Measurements from ENCODE around the gene TTC7B. TPM values are rescaled to one million over a fixed set of nuclear protein-coding genes. Genes with fewer than 3 reads are reported as not detected.

Gene TTC7B
- total and polyA plus RNA-seq, 2 of the 8 experiments (the other 6 are each of a cell fraction or from before 2014, with no cell fraction given): 23.7 to 34.0 TPM

- Histone ChIP-seq H3K27ac (ENCODE audit: low read depth, low read length) (no peak overlapping the region), H2AK5ac (ENCODE audit: low read depth, low read length) (no peak overlapping the region), H3K4me3 (ENCODE audit: extremely low read depth in 1 of 4, insufficient read depth in 2 of 4, low read depth in 3 of 4, low read length in 4 of 4) (no peak overlapping the region), H2BK20ac (ENCODE audit: low read length) (no peak overlapping the region), H3K79me1 (ENCODE audit: low read depth, low read length) (no peaks in the 10 kb centered on the region), H4K8ac (ENCODE audit: extremely low read depth, insufficient read depth, low read length) (no peak overlapping the region), H2AFZ (ENCODE audit: low read length) (no peak overlapping the region), H2BK15ac (ENCODE audit: low read length) (no peak overlapping the region), H3K4me1 (replicated peaks in 1 of 4; ENCODE audit: control insufficient read depth in 3 of 4, insufficient read depth in 4 of 4, low read length in 3 of 4) (no peaks in the 10 kb centered on the region; a peak in 2 of 7 replicates), H3K18ac (ENCODE audit: extremely low read depth, low read length) (no peak overlapping the region), H4K91ac (replicated peaks; ENCODE audit: insufficient read length, low read length) (no peak overlapping the region), H3K23me2 (ENCODE audit: low read depth, low read length) (no peaks in the 10 kb centered on the region), H3K56ac (replicated peaks; ENCODE audit: insufficient read length, low read depth, low read length) (no peak overlapping the region), H3K14ac (ENCODE audit: insufficient read length) (no peak overlapping the region), H4K5ac (ENCODE audit: insufficient read length, low read depth, low read length) (no peak overlapping the region), H3K4ac (replicated peaks; ENCODE audit: insufficient read length, low read depth, low read length) (no peak overlapping the region), H3K79me2 (ENCODE audit: control insufficient read depth in 1 of 2, insufficient read depth in 2 of 2, low read length in 2 of 2) (no peaks in the 10 kb centered on the region), H3K9me3 (ENCODE audit: insufficient read depth in 2 of 2, low read depth in 1 of 2, low read length in 1 of 2) (no peaks in the 10 kb centered on the region), H3K27me3 (replicated peaks in 1 of 4; ENCODE audit: control insufficient read depth in 3 of 4, extremely low read depth in 1 of 4, insufficient read depth in 3 of 4, low read length in 3 of 4) (no peaks in the 10 kb centered on the region; a peak in 1 of 7 replicates), H4K20me1 (replicated peaks in 1 of 2; ENCODE audit: control insufficient read depth in 1 of 2, insufficient read depth in 2 of 2, low read length in 2 of 2) (no peaks in the 10 kb centered on the region), H2BK12ac (ENCODE audit: low read depth, low read length) (no peak overlapping the region), H3K9ac (replicated peaks in 1 of 4; ENCODE audit: extremely low read depth in 1 of 4, low read depth in 3 of 4, low read length in 3 of 4) (no peak overlapping the region), H3K4me2 (ENCODE audit: insufficient read depth in 1 of 2, low read depth in 2 of 2, low read length in 2 of 2) (no peak overlapping the region), H3K23ac (ENCODE audit: insufficient read length) (no peak overlapping the region), H2BK5ac (ENCODE audit: low read depth, low read length) (no peak overlapping the region), H2BK120ac (replicated peaks; ENCODE audit: low read depth, low read length) (no peak overlapping the region), H3K36me3 (ENCODE audit: control insufficient read depth in 2 of 4, insufficient read depth in 4 of 4, low read length in 3 of 4) (no peaks in the 10 kb centered on the region)
- ChIA-PET POLR2A (ENCODE audit: partially characterized antibody) (no interaction called here), CTCF (ENCODE audit: partially characterized antibody) (interaction anchor here (1.7 kb wide), 1 partner anchor 21 kb away, joined by 7 read pairs; no protein-coding TSS in a partner anchor)
- DNase-seq (ENCODE audit: low read depth in 1 of 2, low spot score in 2 of 2) (no peak), FAIRE-seq (no peak)
- TF ChIP-seq SIX5 (IDR thresholded peaks at IDR 0.05; ENCODE audit: low read depth, low read length) (no peak), SIN3A (conservative IDR thresholded peaks at IDR 0.05 in 1 of 2, IDR thresholded peaks at IDR 0.05 in 1 of 2; ENCODE audit: low read depth in 1 of 2, low read length in 2 of 2) (no peak), ASH2L (IDR thresholded peaks at IDR 0.05; ENCODE audit: low read length) (no peak), RBBP5 (IDR thresholded peaks at IDR 0.05; ENCODE audit: borderline replicate concordance, low read depth, low read length) (no peak)
- WGBS, 2 experiments (ENCODE audit: extremely low coverage in 1 of 2, insufficient coverage in 1 of 2, insufficient read length in 1 of 2, insufficient replicate concordance in 2 of 2, low coverage in 1 of 2, low lambda C conversion rate in 2 of 2, missing lambda C conversion rate in 1 of 2): 92% methylated on average over 4 of the region's 4 CpGs; no CpG with 5 or more reads in 1 of the 2 experiments
These were observed 34.9 kb downstream of the TTC7B start for GRCh38 chr14:90781344-90781761.
